Colon (tissue), 2 donors: ENCODE data around the gene ATG16L1.

Source experiments
- FAIRE-seq: peaks from 2 replicates; lab custom pipeline; 2012; peaks lifted over from hg19 to GRCh38; lab: Jason Lieb, UNC
- donor health status: control.
- donor health status: control.

Gene ATG16L1

DNA sequence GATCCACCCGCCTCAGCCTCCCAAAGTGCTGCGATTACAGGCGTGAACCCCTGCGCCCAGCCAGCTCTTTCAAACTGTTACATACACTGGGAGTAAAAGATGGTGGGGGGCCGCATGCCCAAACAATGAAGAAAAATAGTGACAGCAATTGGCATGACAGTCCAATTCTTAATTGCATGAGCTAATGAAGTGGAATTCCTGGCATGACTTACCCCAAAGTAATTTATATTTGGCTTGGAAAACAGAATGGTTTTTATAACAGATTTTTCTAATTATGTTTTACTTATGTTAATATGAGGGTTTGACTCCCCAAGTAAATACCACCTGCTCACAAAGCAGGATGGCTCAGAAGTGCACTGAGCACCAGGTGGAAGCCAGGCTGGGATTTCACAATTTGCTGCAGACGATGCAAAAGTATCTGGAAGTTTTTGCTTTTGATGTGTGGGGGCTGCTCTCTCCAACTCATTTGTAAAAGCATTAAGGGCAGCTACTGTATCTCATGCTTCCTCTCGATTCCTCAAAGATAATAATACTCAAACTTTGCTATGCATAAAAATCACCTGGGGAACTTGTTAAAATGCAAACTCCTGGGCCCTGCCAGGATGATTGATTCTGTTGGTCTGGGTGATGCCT, 24.0 kb upstream of the ATG16L1 start:
- FAIRE-seq = no peak

DNA sequence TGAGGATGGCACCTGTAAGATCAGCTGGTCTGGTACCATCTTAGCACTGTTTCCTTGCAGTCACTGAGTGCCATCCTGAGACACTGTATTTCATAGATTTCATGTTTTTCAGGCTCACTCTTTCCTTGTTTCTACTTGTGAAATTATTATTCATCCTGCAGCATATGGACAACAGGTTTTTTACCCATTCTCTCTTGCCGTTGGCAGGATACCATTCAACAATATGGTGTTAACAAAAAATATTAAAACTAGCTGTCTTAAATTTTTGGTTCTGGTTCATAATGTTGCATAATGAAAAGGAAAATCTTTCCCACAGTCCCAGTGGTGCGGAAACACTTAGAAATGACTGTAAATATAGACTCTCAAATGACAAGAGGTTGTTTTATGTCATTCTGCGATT, 23.1 kb upstream of the ATG16L1 start:
- FAIRE-seq = no peak

DNA sequence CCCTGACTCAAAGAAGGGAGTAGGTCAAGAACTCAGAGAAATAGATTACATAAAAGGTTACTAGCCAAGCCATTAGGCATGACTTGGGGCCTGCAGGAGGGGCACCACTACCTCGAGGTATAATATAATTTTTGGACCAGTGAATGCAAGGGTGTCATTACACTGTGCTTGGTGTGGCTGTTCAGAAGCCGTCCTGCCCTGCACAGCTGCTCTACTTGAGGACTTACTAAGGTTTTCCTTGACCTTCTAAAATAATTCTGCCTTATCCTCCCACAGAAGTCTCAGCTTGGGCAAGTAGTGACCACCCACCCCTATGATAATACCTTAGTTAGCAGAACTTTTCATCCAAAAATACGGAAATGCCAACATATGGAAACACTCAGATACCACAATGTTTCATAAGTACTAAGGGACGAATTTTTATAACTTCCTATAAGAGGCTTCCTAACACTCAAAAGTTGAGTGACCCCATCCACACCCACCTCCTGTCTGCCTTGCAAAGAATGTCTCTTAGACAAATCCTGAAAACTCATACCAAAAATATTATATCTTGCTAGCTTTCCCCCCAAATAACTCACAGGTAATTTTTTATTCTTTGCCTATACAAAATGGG, 17.7 kb upstream of the ATG16L1 start:
- FAIRE-seq = no peak

DNA sequence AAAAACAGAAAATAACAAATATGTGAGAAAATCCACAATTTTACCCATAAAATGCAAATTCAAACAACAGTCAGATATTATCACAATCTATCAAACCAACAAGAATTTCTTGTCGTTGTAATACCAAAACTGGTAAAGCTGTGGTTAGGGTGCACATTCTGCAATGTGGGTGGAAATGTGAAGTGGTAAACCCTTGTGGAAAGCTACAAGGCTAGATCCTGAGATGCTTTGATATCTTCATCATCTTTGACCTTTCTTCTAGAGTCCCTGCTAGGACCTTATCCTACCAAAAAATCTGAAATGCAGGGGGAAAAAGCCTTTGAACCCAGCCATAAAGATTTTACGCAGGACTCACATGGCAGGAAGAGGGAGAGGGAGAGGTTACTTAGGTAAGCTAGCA, 17.2 kb upstream of the ATG16L1 start:
- no peak for FAIRE-seq

DNA sequence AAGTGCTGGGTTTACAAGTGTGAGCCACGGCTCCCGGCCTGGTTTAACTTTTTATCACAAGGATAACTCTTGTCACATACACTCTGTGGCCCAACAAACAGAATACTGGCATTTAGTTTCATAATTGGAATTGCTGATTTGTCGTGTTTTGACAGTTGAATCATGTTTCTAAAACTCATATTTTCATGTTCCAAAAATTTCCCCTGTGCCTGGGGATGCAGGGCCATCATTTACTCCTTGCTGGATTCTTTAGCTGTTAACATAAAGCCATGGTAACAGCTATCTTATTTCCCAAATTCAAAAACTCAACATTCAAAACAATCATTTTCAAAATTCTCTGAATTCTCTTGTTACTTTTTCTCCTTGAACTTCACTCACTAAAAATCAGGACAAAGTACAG, 16.5 kb upstream of the ATG16L1 start:
- FAIRE-seq = no peak

DNA sequence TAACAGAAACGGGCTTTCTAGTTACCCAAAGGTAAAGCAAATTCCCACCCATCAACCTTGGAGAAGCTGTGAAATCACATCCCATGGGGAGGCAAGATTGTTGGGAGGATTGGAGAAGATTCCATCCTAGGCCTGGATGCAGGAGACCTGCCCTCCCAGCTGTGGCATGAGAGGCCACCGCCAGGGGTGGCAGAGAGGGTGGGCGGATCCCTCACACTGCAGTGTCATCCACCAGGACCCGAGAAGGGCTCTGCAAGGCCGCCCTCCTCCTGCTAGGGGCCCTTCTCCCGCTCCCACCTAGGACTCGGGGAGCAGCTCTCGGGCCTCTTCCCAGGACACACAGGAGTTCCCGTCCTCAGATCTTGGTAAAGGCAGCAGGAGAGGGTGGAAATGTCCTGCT, 15.5 kb upstream of the ATG16L1 start:
- FAIRE-seq = no peak

DNA sequence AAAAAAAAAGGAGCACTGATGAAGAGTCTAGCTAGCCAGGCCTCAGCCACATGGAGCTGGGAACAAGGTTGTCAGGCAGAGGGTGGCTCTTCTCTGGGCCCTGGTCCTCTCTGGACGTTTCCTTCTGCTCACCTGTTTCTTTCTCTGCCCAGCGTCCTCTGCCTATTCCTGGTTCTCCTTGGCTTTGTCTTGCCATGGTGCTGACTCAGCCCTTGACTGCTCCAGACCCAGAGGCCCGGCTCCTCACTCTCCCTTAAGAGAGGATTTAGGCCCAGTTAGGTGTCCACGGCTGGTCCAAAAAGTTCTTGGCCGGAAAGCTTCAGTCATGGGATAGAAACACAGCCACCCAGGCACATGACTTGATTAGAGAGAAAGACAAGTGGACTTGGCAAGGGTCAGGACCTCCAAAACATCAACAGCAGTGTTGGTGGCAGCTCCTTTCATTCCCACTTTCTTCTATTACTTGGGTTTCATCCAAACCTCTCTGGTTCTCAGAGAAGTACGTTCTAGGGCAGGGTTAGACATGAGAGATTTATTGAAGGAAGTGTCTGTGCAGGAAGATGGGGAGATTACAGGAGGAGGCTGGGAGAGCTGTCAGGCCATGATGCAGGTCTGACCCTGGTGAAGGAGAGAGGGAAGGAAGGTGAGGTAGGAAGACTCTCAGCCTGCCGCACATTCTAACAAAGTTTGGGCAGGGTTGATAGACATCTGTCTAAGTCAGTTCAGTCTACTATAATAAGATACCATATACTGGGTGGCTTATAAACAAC, 14.5 kb upstream of the ATG16L1 start:
- FAIRE-seq = no peak

DNA sequence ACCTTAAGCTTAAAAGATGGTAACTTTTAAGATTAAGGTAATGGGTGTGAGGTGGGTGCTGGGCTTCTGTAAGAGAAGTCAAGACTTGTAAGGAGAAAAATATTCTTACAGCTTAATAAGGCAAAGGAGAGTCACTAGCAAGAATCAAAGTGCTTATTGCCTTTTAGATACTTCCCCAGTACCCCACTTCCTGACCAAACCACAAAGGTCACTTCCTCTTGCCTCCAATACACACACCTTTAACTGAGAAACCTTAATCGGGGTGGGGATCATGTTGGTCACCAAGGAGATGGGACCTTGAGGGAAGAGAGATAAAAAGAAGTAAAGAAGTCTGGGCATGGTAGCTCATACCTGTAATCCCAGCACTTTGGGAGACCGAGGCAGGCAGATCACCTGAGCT, 10.6 kb upstream of the ATG16L1 start:
- no peak for FAIRE-seq

DNA sequence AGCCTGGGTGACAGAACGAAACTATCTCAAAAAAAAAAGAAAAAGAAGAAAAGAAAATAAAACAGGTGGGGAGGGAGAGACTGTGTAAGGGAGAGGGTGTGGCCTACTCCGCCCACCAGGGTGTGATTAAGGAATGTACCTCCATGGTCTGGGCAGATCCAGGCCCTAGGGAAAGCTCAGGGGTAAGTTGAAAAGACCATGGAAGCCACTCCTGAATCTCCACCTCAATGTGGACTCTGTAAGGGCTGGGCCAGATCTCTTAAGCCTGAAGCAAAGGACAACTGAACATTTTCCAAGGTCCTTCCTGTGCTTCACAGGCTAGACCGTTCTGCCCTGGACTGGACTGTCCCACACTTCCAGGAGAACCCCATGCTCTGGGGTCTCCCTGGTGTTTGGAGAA, 9.7 kb upstream of the ATG16L1 start:
- FAIRE-seq = no peak

DNA sequence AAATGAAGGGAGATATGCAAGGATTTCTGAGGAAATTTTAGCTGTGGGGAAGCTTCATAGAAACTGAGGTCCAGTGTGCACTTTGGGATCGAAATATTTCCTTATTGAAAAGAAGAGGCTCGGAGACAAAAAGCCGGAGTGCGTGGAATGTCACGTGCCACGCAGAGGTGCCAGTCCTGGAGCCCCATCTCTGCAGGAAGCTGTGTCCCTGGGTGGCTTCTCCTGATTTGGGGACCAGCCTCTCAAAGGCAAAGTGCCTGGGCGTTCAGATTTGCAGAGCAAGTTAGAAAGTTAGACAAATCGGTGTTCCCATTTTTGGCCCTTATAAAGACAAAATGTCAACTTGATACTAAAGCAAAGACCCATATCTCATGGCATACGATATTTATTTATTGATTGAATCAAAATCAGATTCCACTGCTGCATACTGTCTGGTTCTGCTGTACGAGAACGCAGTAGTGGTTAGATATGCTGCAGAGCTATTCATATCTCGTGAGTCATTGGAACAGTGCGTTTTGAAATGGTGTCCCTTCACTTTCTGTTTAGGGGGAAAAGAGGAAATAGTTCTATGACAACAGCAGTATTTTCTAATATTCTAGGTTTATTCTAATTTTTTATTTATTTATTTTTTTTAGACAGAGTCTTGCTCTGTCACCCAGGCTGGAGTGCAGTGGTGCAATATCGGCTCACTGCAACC, 9.1 kb upstream of the ATG16L1 start:
- FAIRE-seq = no peak

DNA sequence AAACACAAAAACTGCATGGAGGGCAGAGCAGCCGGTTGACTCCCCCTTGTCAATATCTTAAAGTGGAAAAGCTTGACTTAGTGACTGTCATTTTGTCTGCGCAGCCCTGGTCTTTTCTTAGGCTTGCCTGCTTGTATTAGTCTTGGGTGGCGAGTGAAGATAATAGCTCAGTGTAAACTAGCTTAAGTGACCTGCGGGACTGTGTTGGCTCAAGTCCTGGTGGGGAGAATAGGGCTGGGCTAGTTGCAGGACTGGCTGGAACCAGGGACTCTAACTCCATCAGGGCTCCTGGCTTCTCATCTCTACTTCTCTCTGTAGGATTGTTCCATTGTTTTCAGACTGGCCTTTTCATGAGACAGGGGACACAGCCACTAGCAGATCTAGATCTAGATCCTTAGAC, 8.1 kb upstream of the ATG16L1 start:
- FAIRE-seq = no peak

DNA sequence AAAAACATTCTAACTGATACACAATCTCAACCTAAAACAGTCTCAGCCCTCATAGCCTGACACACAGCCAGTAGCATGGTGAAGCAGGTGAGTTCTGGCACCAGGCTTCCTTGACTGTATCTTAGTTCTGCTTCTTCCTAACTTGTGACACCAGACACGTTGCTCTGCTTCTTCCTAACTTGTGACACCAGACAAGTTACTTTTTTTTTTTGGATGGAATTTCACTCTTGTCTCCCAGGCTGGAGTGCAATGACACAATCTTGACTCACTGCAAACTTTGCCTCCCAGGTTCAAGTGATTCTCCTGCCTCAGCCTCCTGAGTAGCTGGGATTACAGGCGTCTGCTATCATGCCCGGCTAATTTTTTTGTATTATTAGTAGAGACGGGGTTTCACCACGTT, 6.7 kb upstream of the ATG16L1 start:
- FAIRE-seq = no peak

DNA sequence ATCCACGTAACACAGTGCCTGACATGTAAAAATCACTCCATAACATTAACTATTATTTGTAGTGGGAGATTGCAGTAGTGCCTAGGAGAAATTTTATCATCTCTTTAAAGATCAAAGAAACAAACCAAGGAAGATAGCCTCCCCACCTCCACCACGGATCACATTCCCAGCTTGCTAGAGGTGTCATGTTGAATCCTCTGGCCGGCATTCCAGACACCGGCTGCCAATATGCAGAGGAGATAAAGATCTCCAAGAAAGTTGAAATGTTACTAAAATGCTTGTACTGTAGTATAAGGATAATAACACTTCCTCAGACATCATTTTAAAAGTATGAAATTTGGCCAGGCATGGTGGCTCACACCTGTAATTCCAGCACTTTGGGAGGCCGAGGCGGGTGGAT, 6.1 kb upstream of the ATG16L1 start:
- no peak for FAIRE-seq

DNA sequence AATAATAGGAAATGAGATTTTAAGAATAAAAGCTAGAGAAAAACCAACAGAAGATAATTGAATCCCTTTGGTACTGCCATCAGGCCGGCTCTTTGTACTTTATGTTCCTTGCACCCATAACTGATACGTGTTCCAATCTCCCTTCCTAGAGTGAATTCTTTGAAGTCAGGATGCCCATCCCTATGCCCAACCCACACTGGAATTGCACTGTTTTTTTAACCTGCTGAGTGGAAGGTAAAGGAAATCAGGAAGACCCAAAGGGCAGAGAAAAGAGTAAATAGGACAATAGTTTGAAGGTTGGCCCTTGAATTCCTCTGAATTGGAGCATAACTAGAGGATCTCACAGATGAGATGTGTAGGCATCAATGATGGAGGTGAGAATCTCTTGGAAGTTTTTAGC, 4.4 kb upstream of the ATG16L1 start:
- FAIRE-seq = no peak

DNA sequence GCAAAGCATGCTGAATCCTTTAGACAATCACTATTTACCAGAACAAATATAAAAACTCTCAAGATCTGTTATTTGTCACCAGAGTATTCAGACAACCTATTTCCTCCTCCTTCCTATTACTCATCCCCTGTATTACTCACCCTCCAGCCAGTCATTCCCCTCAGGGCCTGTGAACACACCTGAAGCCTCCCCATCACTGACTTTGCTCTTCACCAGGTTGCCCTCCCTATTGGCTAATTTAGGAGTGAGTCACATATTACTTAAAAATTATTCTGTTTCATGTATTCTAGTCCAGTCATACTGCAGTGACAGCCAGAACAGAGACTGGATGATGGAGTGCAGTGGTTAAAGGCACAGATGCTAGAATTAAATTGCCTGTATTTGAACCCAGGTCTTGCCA, 3.7 kb upstream of the ATG16L1 start:
- no peak for FAIRE-seq

DNA sequence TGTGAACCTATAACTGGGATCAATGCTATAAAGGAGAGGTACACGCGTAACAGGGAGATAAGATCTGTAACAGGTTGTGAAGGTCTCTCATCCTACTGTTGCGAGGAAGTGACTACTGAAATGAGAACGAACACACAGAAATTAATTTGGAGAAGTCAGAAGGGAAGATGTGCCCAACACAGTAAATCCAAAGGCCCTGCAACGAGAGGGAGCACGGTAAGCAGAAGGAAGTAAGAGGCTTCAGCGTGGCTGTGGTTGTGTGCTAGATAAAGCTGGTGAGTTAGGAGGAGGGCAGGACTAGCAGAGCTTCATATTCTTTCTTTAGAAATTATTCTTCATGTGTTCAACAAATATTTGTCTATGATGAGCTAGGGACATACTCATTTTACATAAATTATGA, 2.5 kb upstream of the ATG16L1 start:
- FAIRE-seq = no peak

DNA sequence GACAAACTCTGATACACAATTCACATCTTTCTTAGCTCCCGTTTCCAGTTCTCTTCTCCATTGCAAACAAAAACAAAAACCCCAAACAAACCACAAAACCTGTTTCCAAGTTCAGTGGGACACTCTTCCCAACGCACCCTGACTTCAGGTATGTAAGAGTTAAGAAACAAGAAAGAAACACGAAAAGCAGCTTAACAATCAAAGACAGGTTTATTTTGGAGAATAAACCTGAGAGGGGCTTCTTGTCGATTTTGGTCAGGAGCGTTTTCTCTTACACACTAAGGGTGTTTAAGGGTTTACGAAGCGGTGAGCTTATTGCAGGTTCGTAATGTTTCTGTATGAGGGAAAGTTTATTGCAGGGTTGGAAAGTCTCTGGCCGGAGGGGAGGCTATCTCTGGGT, 905 bp upstream of the ATG16L1 start:
- no peak for FAIRE-seq

DNA sequence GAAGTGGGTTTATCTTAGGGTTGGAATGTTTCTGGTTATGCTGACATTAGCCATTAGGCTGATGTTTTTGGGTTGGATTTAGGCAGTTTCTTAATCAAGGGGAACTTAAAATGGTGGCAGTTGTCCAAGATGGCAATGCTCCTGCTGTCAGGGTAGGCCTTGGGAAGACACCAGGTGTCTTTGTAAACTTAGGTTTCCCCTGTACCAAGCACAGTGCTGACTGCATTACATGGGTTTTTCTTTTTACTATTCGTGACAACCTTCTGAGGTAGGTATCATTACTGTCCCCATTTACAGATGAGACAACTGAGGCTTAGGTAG, 528 bp upstream of the ATG16L1 start:
- no peak for FAIRE-seq

DNA sequence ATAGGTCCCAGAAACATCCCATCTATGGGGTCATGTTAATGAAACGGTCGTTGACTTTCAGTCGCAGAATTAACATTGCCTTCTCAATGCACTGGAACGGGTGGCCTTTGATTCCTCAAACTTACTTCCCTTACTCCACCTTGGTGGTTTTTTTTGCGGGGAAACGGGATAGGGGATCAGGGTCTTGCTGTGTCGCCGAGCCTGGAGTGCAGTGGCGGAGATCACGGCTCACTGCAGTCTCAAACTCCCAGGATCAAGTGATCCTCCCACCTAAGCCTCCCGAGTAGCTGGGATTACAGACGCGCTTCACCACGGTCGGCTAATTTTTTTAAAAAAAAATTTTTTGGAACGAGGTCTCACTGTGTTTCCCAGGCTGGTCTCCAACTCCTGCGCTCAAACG, 754 bp downstream of the ATG16L1 start:
- FAIRE-seq = no peak

DNA sequence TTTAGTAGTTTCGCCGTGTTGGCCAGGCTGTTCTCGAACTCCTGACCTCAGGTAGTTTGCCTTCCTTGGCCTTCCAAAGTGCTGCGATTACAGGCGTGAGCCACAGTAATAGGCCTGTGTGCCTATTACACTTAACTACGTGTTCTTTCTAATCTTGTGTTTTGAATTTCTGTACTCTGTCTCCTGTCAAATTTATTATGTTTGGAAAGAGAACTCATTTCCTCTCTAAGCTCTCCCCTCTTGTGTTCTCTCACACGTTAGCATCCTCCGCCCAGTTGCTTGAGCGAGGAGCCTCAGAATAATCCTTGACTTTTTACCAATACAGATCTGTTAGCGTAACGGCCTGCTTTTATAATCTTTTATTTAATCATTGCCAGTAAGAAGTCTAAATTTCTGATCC, 3.7 kb downstream of the ATG16L1 start:
- FAIRE-seq = no peak

DNA sequence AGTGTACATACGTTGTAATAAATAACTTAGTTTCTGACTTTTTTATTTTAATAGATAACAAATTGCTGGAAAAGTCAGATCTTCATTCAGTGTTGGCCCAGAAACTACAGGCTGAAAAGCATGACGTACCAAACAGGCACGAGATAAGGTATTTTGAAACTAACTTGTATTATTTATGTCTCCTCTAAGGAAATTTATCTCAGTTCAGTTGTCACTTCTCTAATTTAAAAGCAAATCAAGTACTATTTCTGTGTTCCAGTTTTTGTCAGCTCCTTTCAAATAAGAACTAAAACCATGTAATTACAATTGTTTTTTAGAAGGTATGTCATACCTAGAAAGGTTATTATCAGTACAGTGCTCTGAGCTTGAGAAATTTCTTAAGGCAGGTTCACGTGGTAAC, 4.6 kb downstream of the ATG16L1 start:
- FAIRE-seq = no peak

DNA sequence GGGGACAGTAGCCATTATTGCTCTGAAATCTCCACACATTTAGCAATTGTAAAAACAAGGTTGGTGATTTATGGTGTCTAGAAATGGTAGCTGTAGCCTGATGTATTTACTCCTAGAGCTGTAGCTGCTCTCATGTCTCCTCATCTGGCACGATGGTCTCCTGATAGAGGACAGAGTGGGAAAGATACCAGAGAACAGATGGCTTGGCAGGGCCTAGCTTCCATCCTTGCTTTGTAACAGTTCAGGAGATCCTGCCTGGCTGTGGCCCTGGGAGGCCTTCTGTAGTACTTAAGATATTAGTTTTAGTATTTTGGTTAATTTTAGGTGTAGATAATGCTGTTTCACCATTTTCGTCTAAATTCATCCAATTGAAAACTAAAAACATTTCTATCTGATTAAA, 6.7 kb downstream of the ATG16L1 start:
- FAIRE-seq = no peak

DNA sequence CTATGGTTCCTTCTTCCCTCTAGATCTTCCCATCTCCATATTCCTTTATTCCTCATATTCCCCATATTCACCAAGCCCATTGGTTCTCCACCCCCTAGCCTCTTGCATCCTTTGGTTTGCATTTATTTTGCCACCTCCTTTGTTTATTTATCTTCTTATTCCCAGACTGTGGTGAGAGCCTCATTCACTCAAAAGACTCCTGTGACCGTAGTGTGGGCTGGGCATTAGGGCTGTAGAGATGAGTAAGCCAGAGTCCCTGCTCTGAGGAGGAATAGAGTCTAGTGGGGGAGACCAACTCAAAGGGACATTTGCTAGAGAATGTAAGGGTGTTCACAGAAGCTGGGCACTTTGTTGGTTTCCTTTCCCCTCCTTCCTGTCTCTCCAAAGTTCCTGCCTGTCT, 8.3 kb downstream of the ATG16L1 start:
- FAIRE-seq = no peak
